Measurements from ENCODE around the gene SDSL.

Gene SDSL

GRCh38 chr12:113396828-113397496 is 25.2 kb upstream of the SDSL start:
- no peak for DNase-seq

DNA sequence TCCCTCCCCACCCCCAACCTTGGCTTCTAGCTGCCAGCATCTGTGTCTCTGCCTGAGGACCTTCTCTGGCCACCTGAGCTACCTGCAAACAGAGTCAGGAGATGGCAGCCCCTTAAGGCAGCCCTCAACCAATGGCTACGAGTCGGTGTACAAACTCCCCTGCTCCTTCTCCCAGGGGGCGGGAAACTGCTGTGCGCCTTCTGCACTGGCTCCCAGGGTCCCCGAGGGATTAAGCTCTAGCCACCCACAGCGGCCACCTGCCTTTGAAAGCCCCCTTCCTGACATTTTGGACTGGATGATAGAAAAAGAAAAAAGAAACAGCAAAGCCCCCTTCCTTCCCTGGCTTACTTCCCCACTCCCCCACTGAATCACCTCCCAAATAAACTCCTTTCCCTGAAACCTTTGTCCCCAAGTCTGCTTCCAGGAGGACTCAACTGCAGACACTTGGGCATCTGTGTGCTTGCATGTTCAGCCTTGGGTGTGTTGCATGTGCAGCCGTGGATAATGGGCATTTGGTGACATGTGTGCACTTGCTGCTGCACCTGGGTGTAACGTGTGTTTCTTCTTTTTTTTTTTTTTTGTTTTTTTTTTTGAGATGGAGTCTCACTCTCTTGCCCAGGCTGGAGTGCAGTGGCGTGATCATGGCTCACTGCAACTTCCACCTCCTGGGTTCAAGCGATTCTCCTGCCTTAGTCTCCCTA is 24.5 kb upstream of the SDSL start:
- DNase-seq, result no peak

DNA sequence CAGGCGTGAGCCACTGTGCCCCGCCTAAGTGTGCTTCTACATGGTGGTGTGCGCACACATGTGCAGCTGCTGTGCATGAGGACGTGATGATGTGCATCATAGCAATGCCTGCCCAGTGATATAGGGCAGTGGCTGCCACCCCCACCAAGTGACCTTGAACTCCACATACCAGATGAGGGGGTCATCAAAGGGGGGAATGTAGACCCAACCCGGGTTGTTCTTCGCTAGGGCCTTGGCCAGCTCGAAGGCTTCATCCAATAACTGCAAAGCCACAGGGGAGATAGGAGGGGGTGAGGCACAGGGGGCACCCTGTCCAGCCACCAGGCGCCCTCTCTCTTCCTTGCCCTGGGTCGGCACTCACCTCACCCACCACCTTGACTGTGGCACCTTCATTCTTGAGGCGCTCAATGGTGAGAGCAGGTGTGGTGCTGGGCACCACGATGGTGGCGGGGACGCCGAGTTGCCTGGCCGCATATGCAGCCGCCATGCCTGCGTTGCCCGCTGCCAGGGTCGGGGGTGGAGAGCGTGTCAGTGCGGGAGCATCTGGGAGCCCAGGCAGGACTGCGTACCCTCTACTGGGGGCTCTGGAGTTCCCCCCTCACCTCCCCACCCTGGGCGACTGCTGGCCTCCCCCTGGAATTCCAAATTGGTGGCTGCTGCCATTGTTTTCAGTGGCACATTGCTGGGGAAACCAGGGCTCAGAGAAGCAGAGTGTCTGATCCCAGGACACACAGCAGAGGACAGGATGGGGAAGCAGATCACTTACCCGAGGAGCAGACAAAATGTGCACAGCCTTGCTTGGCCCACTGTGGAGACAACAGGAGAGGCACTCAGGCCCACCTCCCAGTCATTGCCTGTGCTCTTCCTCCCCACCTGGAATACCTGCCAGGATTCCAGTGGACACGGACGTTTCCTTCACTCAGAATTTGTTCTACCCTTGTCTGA is 23.6 kb upstream of the SDSL start:
- no peak for DNase-seq

DNA sequence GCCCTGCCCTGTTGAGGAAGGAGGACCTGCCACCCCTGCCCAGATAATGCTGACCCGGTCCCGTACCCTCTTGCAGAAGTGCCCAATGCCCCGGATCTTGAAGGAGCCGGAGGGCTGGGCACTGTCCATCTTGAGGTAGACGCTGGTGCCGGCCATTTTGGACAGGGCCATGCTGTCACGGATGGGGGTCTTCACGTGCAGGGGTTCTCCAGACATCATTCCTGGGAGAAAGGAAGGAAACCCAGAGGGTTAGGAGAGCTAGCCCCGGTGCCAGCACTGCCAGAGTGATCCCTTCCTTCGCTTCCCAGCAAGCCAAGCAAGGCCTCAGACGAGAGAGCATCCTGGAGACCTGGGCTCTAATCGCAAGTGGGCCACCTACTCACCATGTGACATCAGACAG is 22.7 kb upstream of the SDSL start:
- no peak for DNase-seq

GRCh38 chr12:113400362-113400761 is 21.8 kb upstream of the SDSL start:
- no peak for DNase-seq

DNA sequence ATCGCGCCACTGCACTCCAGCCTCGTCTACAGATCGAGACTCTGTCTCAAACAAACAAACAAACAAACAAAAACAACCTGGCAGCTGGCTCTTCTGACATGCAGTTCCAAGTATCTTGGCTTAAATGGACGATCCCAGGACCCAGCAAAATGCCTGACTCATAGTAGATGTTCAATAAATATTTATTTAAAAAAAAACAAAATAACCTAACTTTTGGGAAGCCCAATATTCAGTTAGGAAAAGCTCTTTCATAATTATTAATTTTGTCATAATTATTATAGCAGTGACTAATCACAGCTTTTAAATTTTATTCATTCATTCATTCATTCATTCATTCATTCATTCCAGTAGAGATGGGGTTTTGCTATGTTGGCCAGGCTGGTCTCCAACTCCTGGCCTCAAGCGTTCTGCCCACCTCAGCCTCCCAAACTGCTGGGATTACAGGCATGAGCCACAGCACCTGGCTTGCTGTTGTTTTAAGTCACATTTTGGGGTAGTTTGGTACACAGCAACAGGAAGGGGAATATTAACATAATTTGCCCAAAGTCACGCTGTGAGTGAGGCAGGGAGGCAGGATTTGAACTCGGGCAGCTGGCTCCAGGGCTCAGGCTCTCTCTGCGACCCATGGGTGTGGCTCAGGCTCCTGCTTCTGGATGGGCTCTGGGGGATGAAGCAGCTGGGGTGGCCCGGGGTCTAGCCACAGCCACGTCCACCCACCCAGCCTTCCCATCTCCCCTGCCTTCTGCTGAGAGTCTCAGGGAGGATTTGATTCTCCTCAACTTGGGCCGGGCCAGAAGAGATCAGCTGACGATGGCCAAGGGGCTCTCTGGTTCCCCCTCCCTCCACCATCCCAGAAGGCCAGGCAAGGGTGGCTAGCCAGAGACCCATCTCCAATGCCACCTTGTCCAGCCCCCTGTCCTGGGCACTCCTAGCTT is 20.8 kb upstream of the SDSL start:
- DNase-seq, result no peak

DNA sequence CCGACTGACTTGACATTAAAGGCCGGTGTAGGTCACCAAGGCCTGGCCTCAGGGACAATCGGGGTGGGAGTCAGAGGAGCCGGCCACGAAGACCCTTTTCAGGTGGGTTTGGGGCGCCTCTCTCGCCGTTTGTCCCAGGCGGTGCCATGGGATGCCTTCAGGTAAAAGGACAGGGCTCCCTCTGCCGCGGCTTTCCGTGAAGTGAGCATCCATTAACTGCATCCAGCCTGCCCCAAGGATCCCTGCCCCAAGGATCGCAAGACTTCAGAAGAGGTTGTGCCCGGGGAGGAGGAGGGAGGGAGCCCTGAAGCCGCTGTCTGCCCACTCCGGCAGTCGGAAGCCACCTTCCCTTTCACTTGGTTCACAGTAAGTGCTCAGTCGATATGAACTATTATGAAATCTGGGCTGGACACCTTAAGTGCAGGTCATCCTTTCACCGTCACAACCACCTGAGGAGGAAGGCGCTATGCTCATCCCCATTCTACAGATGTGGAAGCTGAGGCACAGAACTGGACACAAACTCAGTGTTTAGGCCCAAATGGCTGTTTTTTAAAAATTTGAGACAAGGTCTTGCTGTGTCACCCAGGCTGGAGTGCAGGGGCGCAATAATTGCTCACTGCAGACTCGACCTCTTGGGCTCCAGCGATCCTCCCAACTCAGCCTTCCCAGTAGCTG is 19.5 kb upstream of the SDSL start:
- no peak for DNase-seq

DNA sequence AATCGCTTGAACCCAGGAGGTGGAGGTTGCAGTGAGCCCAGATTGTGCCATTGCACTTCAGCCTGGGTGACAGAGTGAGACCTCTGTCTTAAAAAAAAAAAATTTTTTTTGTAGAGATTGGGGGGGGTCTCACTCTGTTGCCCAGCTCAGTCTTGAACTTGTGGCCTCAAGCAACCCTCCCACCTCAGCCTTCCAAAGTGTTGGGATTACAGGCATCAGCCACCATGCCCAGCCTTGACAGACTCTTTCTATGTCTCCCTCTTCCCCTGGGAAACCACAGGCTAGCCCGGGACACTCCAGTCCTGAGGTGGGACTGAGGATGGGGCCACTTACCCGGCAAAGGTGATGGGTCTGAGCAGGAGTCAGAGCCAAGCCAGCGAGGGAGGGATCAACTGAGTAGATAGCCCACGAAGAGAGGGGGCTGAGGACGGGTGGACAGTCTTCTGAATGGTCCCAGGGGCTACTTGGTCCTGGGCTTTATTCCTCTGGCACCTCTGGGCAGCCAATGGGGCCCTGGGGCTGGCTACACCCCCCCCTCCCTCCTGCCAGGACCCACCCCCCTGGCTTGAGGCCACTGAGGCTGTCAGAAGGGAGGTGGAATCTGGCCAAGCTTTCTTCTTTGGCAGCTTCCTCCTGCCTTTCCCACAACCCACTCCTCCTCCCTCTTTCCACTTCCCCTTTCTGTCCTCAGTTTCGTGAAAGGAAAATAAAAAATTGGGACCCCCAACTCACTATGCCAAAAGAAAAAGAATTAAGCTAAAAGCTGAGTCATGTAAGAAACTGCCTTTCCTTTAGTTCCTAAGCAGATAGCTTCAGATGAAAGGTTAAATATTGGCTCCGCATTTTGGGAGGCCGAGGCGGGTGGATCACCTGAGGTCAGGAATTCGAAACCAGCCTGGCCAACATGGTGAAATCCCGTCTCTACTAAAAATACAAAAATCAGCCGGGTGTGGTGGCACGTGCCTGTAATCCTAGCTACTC is 18.5 kb upstream of the SDSL start, which contains the start of gene SDS:
SDS (minus strand) TSS at position 453 of the 981 bp plus-strand sequence. CDS start 4,179 bp downstream, outside the sequence.
- DNase-seq, result no peak

DNA sequence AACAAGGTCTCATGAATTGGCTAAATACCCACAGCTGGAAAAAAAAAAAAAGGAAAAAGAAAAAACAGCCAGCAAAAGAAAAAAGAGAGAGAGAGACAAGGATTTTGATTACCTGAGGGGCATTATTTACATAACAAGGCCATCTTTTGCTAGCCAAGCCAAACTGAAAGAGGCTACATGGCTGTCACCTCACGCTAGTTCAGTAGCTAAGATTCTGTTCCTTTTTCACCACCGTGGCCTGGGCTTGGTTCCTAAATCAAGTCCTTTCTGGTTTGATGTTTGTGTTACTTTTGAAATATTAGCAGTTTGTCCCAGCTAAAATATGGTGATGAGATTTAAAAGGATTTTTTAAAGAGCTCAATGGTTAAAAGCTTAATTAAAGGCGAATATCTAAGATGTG is 16.5 kb upstream of the SDSL start:
- no peak for DNase-seq

GRCh38 chr12:113407931-113408600 is 14.1 kb upstream of the SDSL start:
- no peak for DNase-seq

GRCh38 chr12:113408756-113409298 is 13.4 kb upstream of the SDSL start:
- no peak for DNase-seq

GRCh38 chr12:113409462-113410124 is 12.6 kb upstream of the SDSL start:
- DNase-seq, result no peak

DNA sequence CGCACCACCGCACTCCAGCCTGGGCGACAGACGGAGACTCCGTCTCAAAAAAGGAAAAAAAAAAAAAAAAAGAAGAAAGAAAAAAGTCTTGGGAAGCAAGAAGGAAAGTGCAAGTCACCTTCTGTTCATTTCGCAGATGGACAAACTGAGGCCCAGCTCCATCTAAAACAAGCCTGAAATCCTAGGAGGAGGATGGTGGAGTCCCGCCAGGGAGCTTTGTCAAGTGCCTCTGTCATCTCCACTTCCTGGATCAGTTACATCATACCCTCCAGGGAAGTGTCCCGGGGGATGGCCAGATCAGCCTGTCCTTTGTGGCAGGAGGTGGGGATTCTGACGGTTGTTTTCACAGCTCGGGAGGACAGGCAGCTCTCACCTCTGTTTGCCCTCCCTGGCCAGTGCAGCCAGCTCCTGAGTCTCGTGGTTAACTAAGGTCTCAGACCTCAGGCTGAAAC is 8.7 kb upstream of the SDSL start:
- no peak for DNase-seq

GRCh38 chr12:113414519-113415038 is 7.6 kb upstream of the SDSL start:
- DNase-seq, result no peak

- DNase-seq, result no peak
Measured at GRCh38 chr12:113416091-113416754, 6.0 kb upstream of the SDSL start.

- no peak for DNase-seq
Measured at GRCh38 chr12:113418213-113418879, 3.8 kb upstream of the SDSL start.

GRCh38 chr12:113420996-113421595 is 1.1 kb upstream of the SDSL start:
- no peak for DNase-seq
